ENCODE data around the gene CIROP. TPM values are rescaled to one million over a fixed set of nuclear protein-coding genes. Genes with fewer than 3 reads are reported as not detected.

CIROP gene
- total and polyA plus RNA-seq, 10 donors = not detected

GRCh38 chr14:23104070-23104590 lies 659 bp downstream of the CIROP start:
- Histone ChIP-seq H3K36me3 (peaks cover 0 to 14% (median 2%) of the 10 kb centered on the region in 6 donors), H3K27me3 (replicated peaks in 1 of 7) (no peaks in the 10 kb centered on the region), H3K4me3 (no peak overlapping the region), H3K9me3 (no peaks in the 10 kb centered on the region), H3K4me1 (peaks cover 0 to 24% (median 8%) of the 10 kb centered on the region in 6 donors), H3K27ac (no peak overlapping the region)
- WGBS, 5 donors = 86 to 96% (median 94%) methylated on average over 6 of the region's 6 CpGs
- DNase-seq = no peak
- intact Hi-C loops (cut with DNase I; ENCODE audit: low total_unique reads) = no loop called here
- TF ChIP-seq POLR2A (IDR thresholded peaks at IDR 0.05) = no peak
- no peak for TF ChIP-seq CTCF (IDR thresholded peaks at IDR 0.05 in 8 of 11, conservative IDR thresholded peaks at IDR 0.05 in 3 of 11)
- no peak for TF ChIP-seq POLR2AphosphoS5 (IDR thresholded peaks at IDR 0.05)

- TF ChIP-seq CTCF (IDR thresholded peaks at IDR 0.05 in 8 of 11, conservative IDR thresholded peaks at IDR 0.05 in 3 of 11) (no peak), POLR2AphosphoS5 (IDR thresholded peaks at IDR 0.05) (no peak), POLR2A (IDR thresholded peaks at IDR 0.05) (no peak)
- no peaks in the 10 kb centered on the region for H3K27me3 ChIP-seq (replicated peaks in 1 of 7)
- no peaks in the 10 kb centered on the region for H3K9me3 ChIP-seq
- no peak overlapping the region for H3K4me3 ChIP-seq
- H3K27ac ChIP-seq = no peak overlapping the region
- peaks cover 0 to 29% (median 8%) of the 10 kb centered on the region in 6 donors for H3K4me1 ChIP-seq
- WGBS, 5 donors = 84 to 91% (median 88%) methylated on average over 4 of the region's 4 CpGs
- intact Hi-C loops (cut with DNase I; ENCODE audit: low total_unique reads) = no loop called here
- H3K36me3 ChIP-seq = peaks cover 0 to 19% (median 7%) of the 10 kb centered on the region in 6 donors
- DNase-seq = peak; percentile 22
Measured at GRCh38 chr14:23103581-23103980, 1.2 kb downstream of the CIROP start.

GRCh38 chr14:23102801-23103200 lies 2.0 kb downstream of the CIROP start:
- intact Hi-C loops (cut with DNase I; ENCODE audit: low total_unique reads) = no loop called here
- H3K27ac ChIP-seq = no peak overlapping the region
- DNase-seq = peak; percentile 45
- H3K27me3 ChIP-seq (replicated peaks in 1 of 7) = no peaks in the 10 kb centered on the region
- peaks cover 0 to 27% (median 15%) of the 10 kb centered on the region in 6 donors for H3K36me3 ChIP-seq
- 77 to 100% (median 91%) methylated on average over 2 of the region's 2 CpGs for WGBS, 5 donors
- TF ChIP-seq POLR2A (IDR thresholded peaks at IDR 0.05) (no peak), POLR2AphosphoS5 (IDR thresholded peaks at IDR 0.05) (no peak), CTCF (IDR thresholded peaks at IDR 0.05 in 8 of 11, conservative IDR thresholded peaks at IDR 0.05 in 3 of 11) (no peak)
- H3K4me3 ChIP-seq = no peak overlapping the region
- H3K9me3 ChIP-seq = no peaks in the 10 kb centered on the region
- peaks cover 0 to 36% (median 12%) of the 10 kb centered on the region in 6 donors for H3K4me1 ChIP-seq

- WGBS, 5 donors = 67 to 85% (median 73%) methylated on average over 10 of the region's 10 CpGs
- intact Hi-C loops (cut with DNase I; ENCODE audit: low total_unique reads) = no loop called here
- TF ChIP-seq CTCF (IDR thresholded peaks at IDR 0.05 in 8 of 11, conservative IDR thresholded peaks at IDR 0.05 in 3 of 11) (no peak), POLR2A (IDR thresholded peaks at IDR 0.05) (no peak), POLR2AphosphoS5 (IDR thresholded peaks at IDR 0.05) (no peak)
- DNase-seq = peak; percentile 41
- Histone ChIP-seq H3K9me3 (no peaks in the 10 kb centered on the region), H3K27ac (no peak overlapping the region), H3K4me1 (peaks cover 4 to 43% (median 19%) of the 10 kb centered on the region in 6 donors), H3K36me3 (peaks cover 0 to 32% (median 17%) of the 10 kb centered on the region in 6 donors), H3K4me3 (no peak overlapping the region), H3K27me3 (replicated peaks in 1 of 7) (no peaks in the 10 kb centered on the region)
Measured at GRCh38 chr14:23101986-23102625, 2.7 kb downstream of the CIROP start.
